Testis (tissue), 2 donors: ENCODE results near the gene CUBN.

Source experiments
- CTCF ChIP-seq, 3 experiments: fragments of 450-650 bp in 2 of 3; fragments of 200-600 bp in 1 of 3; sonication (generic) in 1 of 3; IDR thresholded peaks; one replicate each; pipeline ENCODE4 v1.5.1; 2016 to 2019; ENCODE audit warnings: antibody characterized with exemption in 3 of 3, mild to moderate bottlenecking in 2 of 3, moderate library complexity in 1 of 3
- POLR2A ChIP-seq: fragments of 450-650 bp; IDR thresholded peaks from one replicate; pipeline ENCODE4 v1.6.1; 2017; ENCODE audit warnings: antibody characterized with exemption, mild to moderate bottlenecking, moderate library complexity

DNA sequence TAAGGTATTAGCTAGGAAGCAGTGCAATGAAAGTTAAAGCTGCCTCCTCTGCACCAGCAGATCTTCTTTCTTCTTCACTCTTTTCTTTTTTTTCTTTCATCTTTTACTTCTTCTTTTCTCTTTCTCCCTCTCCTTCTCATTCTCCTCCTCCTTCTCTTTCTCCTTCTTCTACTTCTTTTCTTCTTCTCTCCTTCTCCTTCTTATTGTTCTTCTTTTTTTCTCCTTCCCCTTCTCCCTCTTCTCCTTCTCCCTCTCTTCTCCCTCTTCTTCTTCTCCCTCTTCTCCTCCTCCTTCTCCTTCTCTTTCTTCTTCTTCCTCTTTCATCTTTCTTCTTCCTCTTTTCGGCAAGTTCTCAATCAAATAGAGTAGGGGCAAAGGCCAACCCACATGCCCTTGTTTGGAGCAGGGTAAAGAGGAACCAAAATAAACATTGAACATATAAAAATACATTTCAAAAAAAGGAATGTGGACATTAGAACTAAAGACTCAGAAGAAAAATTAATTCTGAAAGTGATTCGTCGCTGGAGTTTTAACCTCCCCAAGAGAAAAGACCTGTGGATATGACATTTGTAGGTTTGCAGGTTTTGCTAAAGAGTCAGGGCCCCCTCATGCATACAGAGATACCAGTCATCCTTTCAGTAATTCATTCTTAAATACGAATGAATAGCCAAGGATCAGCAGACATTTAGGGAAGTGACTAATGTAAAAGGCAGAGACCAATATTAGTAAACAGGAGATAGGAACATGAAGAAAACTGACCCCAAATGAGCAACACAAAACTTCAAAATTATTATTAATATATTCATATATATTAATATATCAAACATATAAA is 219.4 kb downstream of the CUBN start:
- TF ChIP-seq POLR2A (no peak), CTCF (IDR thresholded peaks at IDR 0.05) (no peak)
